GM12891 (cell line): Measurements from ENCODE around the gene DBI.

Source experiments
- PAX5 ChIP-seq: IDR thresholded peaks from 2 replicates; pipeline ENCODE4 v1.6.1; 2011; ENCODE audit warnings: low read length, moderate library complexity, mild to moderate bottlenecking; ENCODE audit not compliant: insufficient read depth, severe bottlenecking
- POLR2A ChIP-seq: IDR thresholded peaks from 2 replicates; pipeline ENCODE4 v1.6.1; 2011; ENCODE audit warnings: low read depth, low read length, control low read depth
- POLR2AphosphoS5 ChIP-seq: IDR thresholded peaks from 2 replicates; pipeline ENCODE4 v1.6.1; 2011; ENCODE audit warnings: low read depth, low read length, control low read depth
- SPI1 ChIP-seq: IDR thresholded peaks from 2 replicates; pipeline ENCODE4 v1.6.1; 2011; ENCODE audit warnings: low read depth, low read length, control low read depth
- TAF1 ChIP-seq: IDR thresholded peaks from 2 replicates; pipeline ENCODE4 v1.6.1; 2011; ENCODE audit warnings: low read depth, low read length, control low read depth

DNA sequence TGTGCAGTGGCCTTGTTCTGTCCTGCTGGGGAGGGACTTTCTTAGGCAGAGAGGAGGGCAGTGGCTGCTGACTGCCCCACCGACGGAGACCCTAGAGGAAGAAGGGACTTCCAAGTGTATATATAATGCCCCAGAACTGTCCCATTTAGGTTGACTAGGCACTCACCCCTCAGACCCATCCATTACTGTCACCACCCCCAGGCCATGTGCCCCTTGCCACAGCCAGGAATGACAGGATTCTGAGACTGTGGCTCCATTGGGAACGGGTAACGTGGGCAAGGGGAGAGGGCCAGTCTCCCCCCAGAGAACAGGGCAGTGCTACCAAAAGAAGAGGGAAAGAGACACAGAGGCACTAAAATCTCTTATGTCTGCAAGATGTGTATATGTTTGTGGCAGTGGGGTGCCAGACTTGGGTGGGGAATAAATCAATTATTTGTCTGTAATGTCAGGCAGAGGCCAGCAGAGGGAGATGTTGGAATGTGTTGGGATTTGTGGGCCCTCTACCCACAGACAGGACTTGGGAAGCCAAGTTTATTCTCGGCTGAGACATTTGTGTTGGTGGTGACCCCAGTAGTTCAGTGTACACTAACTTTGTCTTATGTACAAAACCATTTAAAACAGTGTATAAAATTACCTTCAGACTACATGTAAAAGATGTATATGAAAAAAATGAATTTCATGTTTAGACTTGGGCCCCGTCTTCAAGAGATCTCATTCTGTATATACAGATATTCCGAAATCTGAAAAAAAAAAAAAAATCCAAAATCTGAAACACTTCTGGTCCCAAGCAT is 40.8 kb downstream of the DBI start:
- TF ChIP-seq POLR2A (no peak), POLR2AphosphoS5 (no peak), TAF1 (no peak), SPI1 (no peak), PAX5 (no peak)
